Neural progenitor cell (in vitro differentiated cells): Measurements from ENCODE around the gene DDX11.
"Not testable (repeated sequence)": the region's sequence is repeated elsewhere in the genome, so short reads cannot be mapped to it uniquely, and the experiment has no call there.

Experiments
- EZH2phosphoT487 ChIP-seq: fragments of 200-600 bp; sonication (generic); IDR thresholded peaks from 2 replicates; pipeline ENCODE4 v1.6.1; 2017; ENCODE audit warnings: antibody characterized with exemption
- TF ChIP-seq, protein P1 (sequence below): fragments of 200-600 bp; sonication (generic); IDR thresholded peaks from 2 replicates; pipeline ENCODE4 v1.5.1; 2017; ENCODE audit warnings: antibody characterized with exemption, mild to moderate bottlenecking

DNA sequence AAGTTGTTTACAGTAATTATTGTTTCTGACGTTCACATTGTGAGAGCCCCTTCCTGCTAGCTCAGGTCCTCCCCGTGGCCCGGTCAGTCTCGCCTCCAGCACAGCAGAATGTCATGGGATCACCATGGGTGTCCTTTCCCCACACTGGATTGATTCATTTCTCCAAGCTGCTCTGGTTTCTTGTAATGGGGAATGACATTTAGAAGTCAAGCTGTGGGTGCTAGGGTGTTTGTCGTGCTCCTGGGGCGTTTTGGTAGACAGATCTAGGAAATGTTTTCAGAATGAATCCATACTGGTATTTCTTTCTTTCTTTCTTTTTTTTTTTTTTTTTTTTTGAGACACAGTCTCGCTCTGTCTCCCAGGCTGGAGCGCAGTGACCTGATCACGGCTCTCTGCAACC lies 25.1 kb downstream of the DDX11 start:
- TF ChIP-seq, protein P1, sequence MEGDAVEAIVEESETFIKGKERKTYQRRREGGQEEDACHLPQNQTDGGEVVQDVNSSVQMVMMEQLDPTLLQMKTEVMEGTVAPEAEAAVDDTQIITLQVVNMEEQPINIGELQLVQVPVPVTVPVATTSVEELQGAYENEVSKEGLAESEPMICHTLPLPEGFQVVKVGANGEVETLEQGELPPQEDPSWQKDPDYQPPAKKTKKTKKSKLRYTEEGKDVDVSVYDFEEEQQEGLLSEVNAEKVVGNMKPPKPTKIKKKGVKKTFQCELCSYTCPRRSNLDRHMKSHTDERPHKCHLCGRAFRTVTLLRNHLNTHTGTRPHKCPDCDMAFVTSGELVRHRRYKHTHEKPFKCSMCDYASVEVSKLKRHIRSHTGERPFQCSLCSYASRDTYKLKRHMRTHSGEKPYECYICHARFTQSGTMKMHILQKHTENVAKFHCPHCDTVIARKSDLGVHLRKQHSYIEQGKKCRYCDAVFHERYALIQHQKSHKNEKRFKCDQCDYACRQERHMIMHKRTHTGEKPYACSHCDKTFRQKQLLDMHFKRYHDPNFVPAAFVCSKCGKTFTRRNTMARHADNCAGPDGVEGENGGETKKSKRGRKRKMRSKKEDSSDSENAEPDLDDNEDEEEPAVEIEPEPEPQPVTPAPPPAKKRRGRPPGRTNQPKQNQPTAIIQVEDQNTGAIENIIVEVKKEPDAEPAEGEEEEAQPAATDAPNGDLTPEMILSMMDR, result not testable (repeated sequence)
- TF ChIP-seq EZH2phosphoT487, result not testable (repeated sequence)
